Measurements from ENCODE around the gene SLC39A11.

DNA sequence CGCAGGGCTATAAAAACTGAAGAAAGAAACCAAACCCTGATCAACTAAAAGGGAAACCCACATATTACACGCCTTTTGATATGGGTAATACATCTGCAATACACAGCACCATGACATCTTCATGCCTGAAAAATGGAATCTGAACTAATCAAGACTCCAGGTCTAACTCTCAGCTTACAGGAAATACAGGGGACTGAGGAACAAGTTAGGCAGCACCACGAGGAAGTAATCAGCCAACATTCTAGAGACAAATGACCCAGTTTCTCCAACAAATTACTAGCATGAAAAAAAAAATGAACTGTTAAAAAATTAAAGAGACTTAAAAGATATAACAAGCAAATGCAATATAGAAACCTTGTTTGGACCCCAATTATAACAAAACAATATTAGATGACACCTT lies 9.1 kb downstream of the SLC39A11 start:
- no peak for TF ChIP-seq POLR2A (IDR thresholded peaks at IDR 0.05)
- TF ChIP-seq, protein P1, sequence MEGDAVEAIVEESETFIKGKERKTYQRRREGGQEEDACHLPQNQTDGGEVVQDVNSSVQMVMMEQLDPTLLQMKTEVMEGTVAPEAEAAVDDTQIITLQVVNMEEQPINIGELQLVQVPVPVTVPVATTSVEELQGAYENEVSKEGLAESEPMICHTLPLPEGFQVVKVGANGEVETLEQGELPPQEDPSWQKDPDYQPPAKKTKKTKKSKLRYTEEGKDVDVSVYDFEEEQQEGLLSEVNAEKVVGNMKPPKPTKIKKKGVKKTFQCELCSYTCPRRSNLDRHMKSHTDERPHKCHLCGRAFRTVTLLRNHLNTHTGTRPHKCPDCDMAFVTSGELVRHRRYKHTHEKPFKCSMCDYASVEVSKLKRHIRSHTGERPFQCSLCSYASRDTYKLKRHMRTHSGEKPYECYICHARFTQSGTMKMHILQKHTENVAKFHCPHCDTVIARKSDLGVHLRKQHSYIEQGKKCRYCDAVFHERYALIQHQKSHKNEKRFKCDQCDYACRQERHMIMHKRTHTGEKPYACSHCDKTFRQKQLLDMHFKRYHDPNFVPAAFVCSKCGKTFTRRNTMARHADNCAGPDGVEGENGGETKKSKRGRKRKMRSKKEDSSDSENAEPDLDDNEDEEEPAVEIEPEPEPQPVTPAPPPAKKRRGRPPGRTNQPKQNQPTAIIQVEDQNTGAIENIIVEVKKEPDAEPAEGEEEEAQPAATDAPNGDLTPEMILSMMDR (IDR thresholded peaks at IDR 0.05) = no peak

All from body of pancreas (tissue), 4 donors.